H4 (cell line): Measurements from ENCODE around the gene BAG1. TPM values are rescaled to one million over a fixed set of nuclear protein-coding genes. Genes with fewer than 3 reads are reported as not detected.

Source experiments
- DNase-seq: peaks from one replicate; pipeline ENCODE4 v3.0.0-alpha.2; 2015; ENCODE audit warnings: low spot score
- total RNA-seq: library from RNA; depleted of rRNA; stranded (reverse); fragments of >200 nt; shearing (Covaris generic); gene quantifications from 2 replicates; pipeline ENCODE4 v1.2.3, GENCODE V29; 2014; rRNA removed

The BAG1 gene
- total RNA-seq = 58.8 and 67.4 TPM in 2 replicates

- peak; percentile 96 for DNase-seq
Observed at GRCh38 chr9:33264473-33265177, at the start of gene BAG1, which contains the start of gene CHMP5. TSS of gene BAG1 (minus strand) at chr9:33264708. TSS of gene CHMP5 (plus strand) at chr9:33265049. CDS start at chr9:33265079, 30 bp downstream.

DNA sequence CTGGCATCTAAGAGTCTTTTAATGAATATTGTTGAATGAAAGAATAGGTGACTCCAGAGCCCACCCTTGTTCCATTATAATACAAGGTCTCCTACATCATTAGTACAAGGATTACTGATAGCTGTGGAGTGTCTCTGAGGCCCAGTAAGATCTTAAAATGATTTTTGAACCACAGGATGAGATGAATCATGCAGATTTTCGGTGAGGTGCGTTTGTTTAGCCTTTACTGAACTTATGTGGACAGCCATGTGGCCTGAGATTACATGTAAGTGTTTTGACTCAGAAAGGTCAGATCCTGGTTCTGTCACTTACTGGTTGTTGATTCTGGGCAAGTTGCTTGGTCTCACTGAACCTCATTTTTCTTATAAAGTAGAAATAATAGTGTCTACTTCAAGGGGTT lies 47.4 kb upstream of the BAG1 start:
- no peak for DNase-seq

- DNase-seq = no peak
Observed at GRCh38 chr9:33310748-33311147, 46.2 kb upstream of the BAG1 start.

DNA sequence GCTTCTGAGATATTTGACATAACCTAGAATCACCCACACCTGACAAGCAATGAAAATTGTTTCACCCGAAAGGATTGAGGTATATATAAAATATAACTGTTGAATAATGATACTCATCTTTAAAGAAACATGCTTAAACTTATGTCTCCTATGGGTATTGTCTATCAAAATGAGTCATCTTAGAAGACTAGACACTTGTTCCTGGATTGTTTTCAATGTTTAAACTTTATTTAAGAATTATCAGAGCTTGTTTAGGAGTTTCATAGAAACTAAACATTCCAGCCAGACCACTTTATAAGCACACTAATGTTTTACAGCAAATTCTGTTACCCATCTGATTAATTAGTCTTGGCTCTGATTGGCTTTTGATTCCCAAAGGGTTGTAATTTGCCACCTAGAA lies 45.4 kb upstream of the BAG1 start:
- no peak for DNase-seq

- no peak for DNase-seq
Observed at GRCh38 chr9:33307067-33307466, 42.6 kb upstream of the BAG1 start.

GRCh38 chr9:33306037-33306436 lies 41.5 kb upstream of the BAG1 start:
- DNase-seq = no peak

- DNase-seq = no peak
Observed at GRCh38 chr9:33304362-33304761, 39.9 kb upstream of the BAG1 start.

DNA sequence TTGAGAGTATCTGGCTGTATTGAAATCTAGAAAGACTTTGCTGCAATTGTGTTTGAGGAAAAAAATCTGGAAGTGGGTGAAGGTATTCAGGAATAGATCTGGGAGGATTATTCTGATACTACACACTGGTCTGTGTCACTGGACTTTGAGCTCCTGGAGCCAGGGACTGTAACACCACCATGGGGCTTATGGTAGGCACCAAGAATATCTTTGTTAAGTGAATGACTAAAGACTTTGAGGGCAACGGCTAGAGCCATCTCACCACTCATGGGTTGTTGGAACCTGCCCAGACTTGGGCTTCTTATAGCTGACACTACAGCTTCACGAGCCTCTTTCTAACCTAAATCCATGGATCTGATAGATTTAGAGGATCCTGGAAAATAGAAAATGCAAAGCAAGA lies 36.0 kb upstream of the BAG1 start:
- DNase-seq = no peak

GRCh38 chr9:33297432-33297831 lies 32.9 kb upstream of the BAG1 start:
- DNase-seq = no peak

DNA sequence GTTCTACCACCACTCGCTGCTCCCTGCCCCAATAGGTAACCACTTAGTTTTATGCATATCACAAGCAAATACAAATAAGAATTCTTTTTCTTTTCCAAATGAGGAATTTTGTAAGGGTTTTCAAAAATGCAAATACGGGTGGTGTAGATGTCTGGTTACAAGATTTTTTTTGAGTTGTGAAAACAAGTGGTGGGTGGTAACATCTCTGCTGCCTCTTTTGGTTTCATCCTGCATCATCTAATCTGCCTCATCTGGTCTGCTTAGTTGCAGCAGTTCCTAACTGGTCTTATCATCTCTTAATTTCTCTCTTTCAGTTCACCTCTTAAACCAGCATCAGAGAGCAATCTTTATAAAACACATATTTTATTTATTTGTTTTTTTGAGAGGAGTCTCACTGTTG lies 31.1 kb upstream of the BAG1 start:
- no peak for DNase-seq

DNA sequence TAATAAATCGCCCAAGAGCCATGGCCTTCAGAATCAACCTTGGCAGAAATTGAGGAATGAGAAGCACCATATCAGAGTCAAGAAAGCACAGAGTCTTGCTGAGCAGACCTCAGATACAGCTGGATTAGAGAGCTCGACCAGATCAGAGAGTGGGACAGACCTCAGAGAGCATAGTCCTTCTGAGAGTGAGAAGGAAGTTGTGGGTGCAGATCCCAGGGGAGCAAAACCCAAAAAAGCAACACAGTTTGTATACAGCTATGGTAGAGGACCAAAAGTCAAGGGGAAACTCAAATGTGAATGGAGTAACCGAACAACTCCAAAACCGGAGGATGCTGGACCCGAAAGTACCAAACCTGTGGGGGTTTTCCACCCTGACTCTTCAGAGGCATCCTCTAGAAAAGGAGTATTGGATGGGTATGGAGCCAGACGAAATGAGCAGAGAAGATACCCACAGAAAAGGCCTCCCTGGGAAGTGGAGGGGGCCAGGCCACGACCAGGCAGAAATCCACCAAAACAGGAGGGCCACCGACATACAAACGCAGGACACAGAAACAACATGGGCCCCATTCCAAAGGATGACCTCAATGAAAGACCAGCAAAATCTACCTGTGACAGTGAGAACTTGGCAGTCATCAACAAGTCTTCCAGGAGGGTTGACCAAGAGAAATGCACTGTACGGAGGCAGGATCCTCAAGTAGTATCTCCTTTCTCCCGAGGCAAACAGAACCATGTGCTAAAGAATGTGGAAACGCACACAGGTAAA lies 30.3 kb upstream of the BAG1 start:
- no peak for DNase-seq

GRCh38 chr9:33293782-33294181 lies 29.3 kb upstream of the BAG1 start:
- DNase-seq = no peak

- DNase-seq = no peak
Observed at GRCh38 chr9:33291901-33292300, 27.4 kb upstream of the BAG1 start.

DNA sequence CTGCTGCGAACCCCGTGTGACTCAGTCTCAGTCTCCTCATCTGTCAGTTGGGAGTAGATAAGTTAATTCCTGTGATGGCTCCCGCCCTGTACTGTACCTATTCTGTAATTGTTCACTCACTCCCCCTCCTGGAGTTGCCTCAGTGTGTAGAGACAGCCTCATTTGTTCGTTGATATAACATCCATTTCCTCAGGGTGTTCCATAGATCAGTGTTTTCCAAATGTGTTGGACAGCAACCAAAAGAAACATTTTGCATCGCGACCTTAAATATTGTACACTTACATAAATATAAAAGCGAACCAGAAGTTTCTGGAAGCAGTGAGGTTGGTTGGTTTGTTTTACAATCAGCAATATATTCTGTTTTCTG lies 26.5 kb upstream of the BAG1 start:
- no peak for DNase-seq

GRCh38 chr9:33290247-33291030 lies 25.9 kb upstream of the BAG1 start, which contains the start of gene NFX1:
TSS of gene NFX1 (plus strand) at chr9:33290516. CDS start at chr9:33290573, 57 bp downstream.
- peak; percentile 98 for DNase-seq

DNA sequence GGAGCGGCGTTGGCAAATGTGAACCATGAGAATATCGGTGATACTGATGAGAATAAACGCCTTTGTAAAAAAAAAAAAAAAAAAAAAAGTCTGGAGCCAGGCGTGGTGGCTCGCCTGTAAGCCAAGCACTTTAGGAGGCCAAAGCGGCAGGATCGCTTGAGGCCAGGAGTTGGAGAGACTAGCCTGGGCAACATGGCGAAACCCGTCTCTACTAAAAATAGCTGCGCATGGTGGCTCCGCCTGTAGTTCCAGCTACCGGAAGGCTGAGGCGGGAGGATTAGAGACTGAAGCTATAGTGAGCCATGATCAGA lies 25.4 kb upstream of the BAG1 start:
- no peak for DNase-seq

DNA sequence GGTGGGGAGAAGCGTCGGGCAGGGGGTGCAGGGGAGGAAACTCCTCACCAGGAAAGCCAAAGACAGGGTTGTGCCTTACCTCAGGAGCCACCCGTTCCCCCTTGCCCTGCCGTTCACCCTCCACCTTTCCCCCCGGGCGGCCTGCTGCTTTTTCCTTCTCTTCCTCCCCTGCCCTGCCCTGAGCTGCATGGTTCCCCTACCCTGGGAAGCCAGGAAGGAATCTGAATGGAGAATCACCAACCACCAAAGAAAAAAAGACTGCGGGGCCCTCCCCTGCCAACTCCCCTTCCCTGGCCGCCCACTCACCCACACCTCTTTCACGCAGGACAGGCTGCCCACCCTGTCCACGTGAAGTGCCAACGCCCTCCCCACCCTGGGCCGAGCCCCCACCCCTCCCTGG lies 25.0 kb upstream of the BAG1 start:
- DNase-seq = no peak

DNA sequence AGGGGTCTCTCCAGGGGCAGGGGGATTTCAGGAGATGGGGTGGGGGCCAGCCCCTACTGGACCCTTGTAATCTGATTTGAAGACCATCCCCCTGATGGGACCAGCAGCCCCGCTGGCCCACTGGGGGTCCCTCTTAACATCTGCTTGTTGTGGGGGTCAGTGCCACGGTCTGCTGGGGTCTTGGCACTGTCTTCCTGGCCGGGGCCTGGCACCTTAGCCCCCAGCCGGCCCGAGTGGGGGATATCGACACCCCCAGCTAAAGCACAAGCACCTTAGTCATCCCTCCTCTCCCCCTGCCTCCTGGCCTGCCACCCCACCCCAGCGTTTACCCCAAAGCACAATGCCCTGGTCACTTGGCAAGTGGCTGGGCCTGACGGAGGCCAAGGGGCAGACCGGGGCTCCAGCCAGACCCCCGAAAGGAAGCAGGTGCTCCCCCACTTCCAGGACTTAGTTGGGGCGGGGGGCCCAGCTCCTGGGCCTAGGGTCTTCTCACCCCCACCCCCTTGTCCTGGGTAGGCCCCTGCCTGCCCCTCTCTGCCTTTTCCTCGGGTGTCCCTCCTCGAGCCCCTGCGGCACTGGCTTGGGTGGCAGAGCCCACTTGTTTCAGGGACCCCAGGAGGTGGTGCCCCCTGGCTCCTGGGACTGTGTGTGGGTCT lies 24.4 kb upstream of the BAG1 start:
- no peak for DNase-seq

GRCh38 chr9:33288235-33288634 lies 23.7 kb upstream of the BAG1 start:
- DNase-seq = no peak

GRCh38 chr9:33287087-33287490 lies 22.6 kb upstream of the BAG1 start:
- peak; percentile 68 for DNase-seq

DNA sequence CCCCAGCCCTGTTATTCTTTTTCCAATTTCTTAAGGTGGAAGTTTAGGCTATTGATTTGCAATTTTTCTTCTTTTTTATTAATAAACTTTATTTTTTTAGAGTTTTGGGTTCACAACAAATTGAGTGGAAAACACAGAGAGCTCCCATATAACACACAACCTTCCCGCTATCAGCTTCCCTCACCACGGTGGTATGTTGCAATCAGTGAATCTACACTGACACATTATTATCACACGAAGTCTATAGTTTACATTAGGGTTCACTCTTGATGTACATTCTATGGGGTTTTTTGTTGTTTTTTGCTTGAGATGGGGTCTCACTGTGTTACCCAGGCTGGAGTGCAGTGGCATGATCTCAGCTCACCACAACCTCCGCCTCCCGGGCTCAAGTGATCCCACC lies 21.0 kb upstream of the BAG1 start:
- DNase-seq = no peak

DNA sequence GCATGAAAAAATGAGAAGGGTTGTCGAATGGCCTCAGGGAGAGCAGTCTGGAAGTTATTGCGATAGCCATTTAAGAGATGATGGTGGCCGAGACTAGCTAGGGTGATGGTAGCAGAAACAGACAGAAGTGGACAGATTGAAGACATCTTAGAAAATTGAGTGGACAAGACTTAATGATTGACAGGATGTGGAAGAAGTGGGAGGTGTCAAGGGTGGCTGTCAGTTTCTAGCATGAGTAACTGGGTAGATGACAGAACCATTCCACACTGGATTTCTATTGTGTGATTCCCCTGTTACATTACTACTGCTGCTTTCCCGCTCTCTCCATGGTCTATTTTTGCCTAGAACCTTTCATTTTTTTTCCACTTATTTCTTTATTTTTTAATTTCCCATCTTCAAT lies 13.0 kb upstream of the BAG1 start:
- DNase-seq = no peak
